Activated CD8-positive, alpha-beta memory T cell treated with anti-CD3 and anti-CD28 coated beads, Interleukin-2, amount 50 U/mL, for 4 hours (primary cell): ENCODE measurements around the gene RBM4.
"Not testable (repeated sequence)": the region's sequence is repeated elsewhere in the genome, so short reads cannot be mapped to it uniquely, and the experiment has no call there.

Experiments used
- DNase-seq: peaks from one replicate; pipeline ENCODE4 v3.0.0-alpha.2; 2020

RBM4 gene, protein sequence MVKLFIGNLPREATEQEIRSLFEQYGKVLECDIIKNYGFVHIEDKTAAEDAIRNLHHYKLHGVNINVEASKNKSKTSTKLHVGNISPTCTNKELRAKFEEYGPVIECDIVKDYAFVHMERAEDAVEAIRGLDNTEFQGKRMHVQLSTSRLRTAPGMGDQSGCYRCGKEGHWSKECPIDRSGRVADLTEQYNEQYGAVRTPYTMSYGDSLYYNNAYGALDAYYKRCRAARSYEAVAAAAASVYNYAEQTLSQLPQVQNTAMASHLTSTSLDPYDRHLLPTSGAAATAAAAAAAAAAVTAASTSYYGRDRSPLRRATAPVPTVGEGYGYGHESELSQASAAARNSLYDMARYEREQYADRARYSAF

GRCh38 chr11:66638177-66639065 lies at the start of gene RBM4:
Gene RBM4 (plus strand): TSS chr11:66638703. CDS start chr11:66639712, 1,009 bp downstream.
- peak; percentile 91 for DNase-seq

GRCh38 chr11:66589315-66589714 lies 49.2 kb upstream of the RBM4 start:
- not testable (repeated sequence) for DNase-seq

GRCh38 chr11:66589996-66590675 lies 48.4 kb upstream of the RBM4 start:
- DNase-seq, result no peak

DNA sequence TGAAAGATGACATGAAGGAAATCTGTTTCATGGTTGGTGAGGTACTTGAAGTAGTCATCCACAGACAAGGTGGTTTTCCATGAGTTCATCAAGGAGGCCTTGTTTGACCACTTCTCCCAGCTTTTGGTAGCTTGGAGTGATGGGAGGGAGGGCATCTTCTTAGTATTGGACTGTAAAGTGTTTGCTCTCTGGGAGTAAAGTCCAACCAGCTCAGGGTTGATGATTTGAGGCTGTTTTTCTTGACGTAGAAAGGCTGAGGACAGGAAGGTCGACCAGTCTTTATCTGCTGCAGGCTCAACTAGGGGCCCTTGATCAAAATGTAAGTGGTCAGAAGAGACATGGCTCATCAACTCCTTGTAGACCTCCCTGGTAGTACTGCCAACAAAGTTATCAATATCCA lies 47.3 kb upstream of the RBM4 start:
- no peak for DNase-seq

GRCh38 chr11:66592457-66593302 lies 45.8 kb upstream of the RBM4 start, which contains the start of the genes CCDC87 and CCS:
Gene CCDC87 (minus strand): TSS chr11:66593063. CDS start chr11:66593015, 48 bp downstream.
Gene CCS (plus strand): TSS chr11:66593185. CDS start chr11:66593262, 77 bp downstream.
- peak; percentile 99 for DNase-seq

DNA sequence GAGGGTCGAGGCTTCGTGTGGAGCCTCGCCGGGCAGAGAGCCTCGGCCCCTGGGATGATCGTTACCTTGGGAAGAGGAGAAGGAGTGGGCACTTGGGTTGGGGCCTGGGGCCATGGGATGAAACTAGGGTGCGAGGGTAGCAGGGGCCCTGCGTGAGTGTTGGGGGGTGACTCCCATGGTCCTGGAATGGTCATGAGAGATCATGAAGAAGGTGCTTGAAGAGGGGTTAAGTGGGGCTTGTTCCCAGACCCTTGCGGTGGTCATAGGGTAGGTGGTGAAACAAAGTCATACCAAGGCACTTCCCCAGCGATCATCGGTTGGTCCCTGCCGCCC lies 45.2 kb upstream of the RBM4 start:
- DNase-seq, result no peak

DNA sequence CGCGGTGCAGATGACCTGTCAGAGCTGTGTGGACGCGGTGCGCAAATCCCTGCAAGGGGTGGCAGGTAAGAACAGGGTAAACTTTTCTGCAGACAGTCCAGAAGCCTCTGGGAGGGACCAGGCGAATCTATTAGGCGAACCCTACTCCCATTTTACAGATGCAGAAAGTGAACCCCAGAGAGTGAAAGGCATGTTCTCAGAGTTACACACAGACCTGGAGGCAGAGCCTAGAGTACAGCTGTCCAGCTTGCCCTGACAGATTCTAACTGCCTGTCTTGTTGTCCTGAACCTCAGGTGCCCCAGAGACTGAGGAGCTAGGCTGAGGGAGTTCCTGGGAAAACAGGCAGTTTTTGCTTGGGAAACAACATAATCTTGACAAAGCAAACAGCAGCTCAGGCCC lies 44.9 kb upstream of the RBM4 start:
- DNase-seq, result no peak

DNA sequence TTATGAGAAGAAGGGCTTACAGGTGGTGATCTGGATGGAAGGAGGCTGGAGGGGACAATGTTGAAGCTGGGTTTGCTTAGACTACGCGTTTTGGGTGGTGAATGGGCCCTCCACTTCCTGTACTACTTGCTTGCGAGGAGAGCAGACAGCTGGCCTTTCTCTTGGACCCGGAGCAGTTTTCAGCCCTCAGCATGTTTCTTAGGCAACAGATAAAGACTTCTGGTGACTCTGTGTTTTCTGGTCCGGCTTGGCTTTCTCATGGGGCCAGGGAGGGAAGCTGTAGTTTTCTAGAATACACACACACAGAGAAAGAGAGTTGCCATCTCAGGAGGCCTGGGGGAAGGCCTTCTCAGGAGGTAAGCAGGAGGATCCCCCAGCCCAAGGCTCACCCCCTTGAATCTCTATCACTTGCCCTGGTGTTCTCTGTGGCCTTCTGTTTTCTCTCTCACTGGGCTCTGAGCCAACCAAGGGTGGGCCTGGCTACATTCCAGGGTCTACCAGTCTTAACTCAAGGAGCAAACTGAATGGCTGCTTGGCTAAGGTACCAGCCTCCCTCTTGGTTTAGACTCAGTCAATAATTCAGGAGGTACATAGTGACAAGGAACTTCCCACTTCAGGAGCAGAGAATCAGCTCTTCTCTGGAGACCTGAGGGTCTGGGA lies 43.1 kb upstream of the RBM4 start:
- DNase-seq, result no peak

GRCh38 chr11:66598993-66599392 lies 39.5 kb upstream of the RBM4 start:
- DNase-seq, result no peak

- DNase-seq, result no peak
These were observed 38.3 kb upstream of the RBM4 start for GRCh38 chr11:66600219-66600618.

- DNase-seq, result no peak
These were observed 37.8 kb upstream of the RBM4 start for GRCh38 chr11:66600631-66601233.

DNA sequence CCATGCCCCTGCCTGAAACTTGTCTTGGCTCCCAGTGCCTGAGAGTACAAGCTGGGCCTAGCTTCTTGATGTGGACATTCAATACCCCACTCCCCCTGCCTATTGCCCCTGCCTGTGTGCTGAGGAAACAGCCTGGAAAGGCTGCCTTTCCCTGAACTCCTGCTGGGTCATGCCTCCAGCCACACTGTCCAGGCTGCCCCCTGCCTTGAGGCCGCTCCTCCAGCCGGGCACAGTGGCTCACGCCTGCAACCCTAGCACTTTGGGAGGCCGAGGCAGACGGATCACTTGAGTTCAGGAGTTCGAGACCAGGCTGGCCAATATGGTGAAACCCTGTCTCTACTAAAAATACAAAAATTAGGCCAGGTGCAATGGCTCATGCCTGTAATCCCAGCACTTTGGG lies 35.4 kb upstream of the RBM4 start:
- DNase-seq, result no peak

GRCh38 chr11:66604155-66604554 lies 34.3 kb upstream of the RBM4 start:
- no peak for DNase-seq

- not testable (repeated sequence) for DNase-seq
These were observed 31.9 kb upstream of the RBM4 start for GRCh38 chr11:66606608-66607007.

- no peak for DNase-seq
These were observed 31.2 kb upstream of the RBM4 start for GRCh38 chr11:66607126-66607834.

- DNase-seq, result no peak
These were observed 28.5 kb upstream of the RBM4 start for GRCh38 chr11:66609721-66610617.

- DNase-seq, result no peak
These were observed 26.0 kb upstream of the RBM4 start for GRCh38 chr11:66612458-66612857.

DNA sequence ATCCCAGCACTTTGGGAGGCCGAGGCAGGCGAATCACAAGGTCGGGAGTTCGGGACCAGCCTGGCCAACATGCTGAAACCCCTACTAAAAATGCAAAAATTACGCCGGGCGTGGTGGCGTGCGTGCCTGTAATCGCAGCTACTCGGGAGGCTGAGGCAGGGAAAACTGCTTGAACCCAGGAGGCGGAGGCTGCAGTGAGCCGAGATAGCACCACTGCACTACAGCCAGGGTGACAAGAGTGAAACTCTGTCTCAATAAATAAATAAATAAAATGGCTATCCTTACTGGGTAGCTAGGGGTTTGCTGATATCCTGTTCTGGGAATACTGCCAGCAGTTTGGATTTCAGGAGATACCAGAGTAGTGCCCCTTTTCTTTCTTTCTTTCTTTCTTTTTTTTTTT lies 24.4 kb upstream of the RBM4 start:
- DNase-seq, result no peak

DNA sequence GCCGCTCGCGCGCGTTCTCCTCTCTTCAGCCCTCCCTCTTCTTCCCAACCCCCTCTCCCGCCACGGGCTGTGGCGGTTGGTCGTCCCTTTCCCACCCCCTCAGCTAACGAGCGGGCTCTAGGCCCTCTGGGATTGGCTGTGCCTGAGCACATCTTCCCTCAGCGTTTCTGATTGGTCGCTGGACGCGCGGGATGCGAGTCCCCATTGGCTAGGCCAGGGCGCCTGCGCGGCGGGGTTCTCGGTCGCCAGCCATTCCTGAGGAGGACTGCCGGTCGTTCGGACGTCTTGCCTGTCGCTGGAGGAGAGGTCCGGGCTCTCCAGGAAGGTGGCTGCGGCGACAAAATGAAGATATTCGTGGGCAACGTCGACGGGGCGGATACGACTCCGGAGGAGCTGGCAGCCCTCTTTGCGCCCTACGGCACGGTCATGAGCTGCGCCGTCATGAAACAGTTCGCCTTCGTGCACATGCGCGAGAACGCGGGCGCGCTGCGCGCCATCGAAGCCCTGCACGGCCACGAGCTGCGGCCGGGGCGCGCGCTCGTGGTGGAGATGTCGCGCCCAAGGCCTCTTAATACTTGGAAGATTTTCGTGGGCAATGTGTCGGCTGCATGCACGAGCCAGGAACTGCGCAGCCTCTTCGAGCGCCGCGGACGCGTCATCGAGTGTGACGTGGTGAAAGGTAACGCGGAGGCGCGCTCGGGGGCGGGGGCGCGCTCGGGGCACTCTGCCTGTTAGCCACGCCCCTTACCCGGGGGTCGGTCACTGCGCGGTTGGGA lies 21.9 kb upstream of the RBM4 start, which contains the start of gene RBM14:
Gene RBM14 (plus strand): TSS at position 252 of the 776 bp plus-strand sequence. CDS start 91 bp downstream, at position 343.
- peak; percentile 96 for DNase-seq
